Loucy (cell line): Measurements from ENCODE around the gene IQCK.

Experiments
- H2AFZ ChIP-seq: fragments of 200-600 bp; sonication (generic); 2 replicates; pipeline ENCODE4 v1.6.0; 2016; ENCODE audit warnings: antibody characterized with exemption, mild to moderate bottlenecking, low read length, moderate library complexity
- H3F3A ChIP-seq: fragments of 200-600 bp; 2 replicates; pipeline ENCODE4 v1.6.0; 2016; ENCODE audit warnings: antibody characterized with exemption, low read depth, mild to moderate bottlenecking
- H3K27me3 ChIP-seq: fragments of 200-600 bp; sonication (generic); 2 replicates; pipeline ENCODE4 v1.6.1; 2014; ENCODE audit warnings: low read length, mild to moderate bottlenecking; ENCODE audit not compliant: insufficient read depth, poor library complexity, severe bottlenecking
- H3K36me3 ChIP-seq: fragments of 200-600 bp; sonication (generic); 2 replicates; pipeline ENCODE4 v1.6.1; 2016; ENCODE audit warnings: low read length; ENCODE audit not compliant: insufficient read depth
- H3K4me1 ChIP-seq: fragments of 200-600 bp; sonication (generic); 2 replicates; pipeline ENCODE4 v1.5.1; 2014; ENCODE audit warnings: low read length, mild to moderate bottlenecking; ENCODE audit not compliant: insufficient read depth, poor library complexity, severe bottlenecking
- H3K4me2 ChIP-seq: fragments of 200-600 bp; sonication (generic); 2 replicates; pipeline ENCODE4 v1.6.0; 2014; ENCODE audit warnings: antibody characterized with exemption, low read length, low read depth, mild to moderate bottlenecking; ENCODE audit not compliant: poor library complexity, severe bottlenecking
- H3K4me3 ChIP-seq: fragments of 200-600 bp; sonication (generic); 2 replicates; pipeline ENCODE4 v1.5.1; 2014; ENCODE audit warnings: low read length, mild to moderate bottlenecking, mixed read lengths; ENCODE audit not compliant: poor library complexity, severe bottlenecking
- H3K79me2 ChIP-seq: fragments of 200-600 bp; sonication (generic); 2 replicates; pipeline ENCODE4 v1.6.1; 2014; ENCODE audit warnings: low read length; ENCODE audit not compliant: insufficient read depth
- H3K9ac ChIP-seq: fragments of 200-600 bp; sonication (generic); 2 replicates; pipeline ENCODE4 v1.6.0; 2014; ENCODE audit warnings: mild to moderate bottlenecking, low read depth, low read length, moderate library complexity; ENCODE audit not compliant: poor library complexity, severe bottlenecking
- H3K9me2 ChIP-seq: fragments of 200-600 bp; sonication (generic); replicated peaks from 2 replicates; pipeline ENCODE4 v1.6.1; 2016; ENCODE audit warnings: low read depth, low read length, mixed read lengths
- H3K9me3 ChIP-seq: fragments of 200-600 bp; sonication (generic); 2 replicates; pipeline ENCODE4 v1.6.1; 2014; ENCODE audit warnings: mild to moderate bottlenecking, antibody characterized with exemption, low read length, low read depth; ENCODE audit not compliant: insufficient read depth
- H4K20me1 ChIP-seq: fragments of 200-600 bp; sonication (generic); 2 replicates; pipeline ENCODE4 v1.6.0; 2014; ENCODE audit warnings: antibody characterized with exemption, low read length, mild to moderate bottlenecking; ENCODE audit not compliant: insufficient read depth, poor library complexity, severe bottlenecking
- CTCF ChIP-seq: fragments of 200-600 bp; sonication (generic); conservative IDR thresholded peaks from 2 replicates; pipeline ENCODE4 v1.5.1; 2014; ENCODE audit warnings: mild to moderate bottlenecking, antibody characterized with exemption, low read length
- EZH2phosphoT487 ChIP-seq: fragments of 200-600 bp; IDR thresholded peaks from 2 replicates; pipeline ENCODE4 v1.6.1; 2018; ENCODE audit warnings: antibody characterized with exemption, mild to moderate bottlenecking, moderate library complexity, borderline replicate concordance

Gene IQCK

GRCh38 chr16:19707569-19708295, 10.3 kb upstream of the IQCK start:
- H3K36me3 ChIP-seq, result peaks cover 41% of the 10 kb centered on the region; the same call in 1 of the 2 replicates
- H3K27me3 ChIP-seq, result no peaks in the 10 kb centered on the region
- TF ChIP-seq EZH2phosphoT487 (no peak), CTCF (no peak)
- no peaks in the 10 kb centered on the region for H3K9me3 ChIP-seq
- no peak overlapping the region for H3K9ac ChIP-seq
- H3K79me2 ChIP-seq, result no peaks in the 10 kb centered on the region; the same call in 1 of the 2 replicates
- no peak overlapping the region for H3K4me2 ChIP-seq
- no peaks in the 10 kb centered on the region for H3K4me1 ChIP-seq
- no peaks in the 10 kb centered on the region for H3K9me2 ChIP-seq
- no peak overlapping the region for H3K4me3 ChIP-seq
- no peaks in the 10 kb centered on the region for H3F3A ChIP-seq
- no peak overlapping the region for H2AFZ ChIP-seq
- no peaks in the 10 kb centered on the region for H4K20me1 ChIP-seq

- Histone ChIP-seq H3K4me1 (no peaks in the 10 kb centered on the region), H3F3A (no peaks in the 10 kb centered on the region), H3K4me3 (no peak overlapping the region), H3K9me3 (no peaks in the 10 kb centered on the region), H3K36me3 (peaks cover 38% of the 10 kb centered on the region; the same call in 1 of the 2 replicates), H3K79me2 (no peaks in the 10 kb centered on the region; the same call in 1 of the 2 replicates), H3K9ac (no peak overlapping the region), H3K9me2 (no peaks in the 10 kb centered on the region), H4K20me1 (no peaks in the 10 kb centered on the region), H3K4me2 (no peak overlapping the region), H2AFZ (no peak overlapping the region), H3K27me3 (no peaks in the 10 kb centered on the region)
- TF ChIP-seq CTCF, result no peak
- no peak for TF ChIP-seq EZH2phosphoT487
Observed at GRCh38 chr16:19708296-19709205, 9.5 kb upstream of the IQCK start.

GRCh38 chr16:19709381-19710136, 8.5 kb upstream of the IQCK start:
- no peaks in the 10 kb centered on the region for H3K9me2 ChIP-seq
- no peaks in the 10 kb centered on the region for H3K9me3 ChIP-seq
- H3K79me2 ChIP-seq, result no peaks in the 10 kb centered on the region; the same call in 1 of the 2 replicates
- no peak overlapping the region for H3K4me3 ChIP-seq
- H2AFZ ChIP-seq, result no peak overlapping the region
- no peaks in the 10 kb centered on the region for H3F3A ChIP-seq
- H3K9ac ChIP-seq, result no peak overlapping the region
- peaks cover 29% of the 10 kb centered on the region; the same call in 1 of the 2 replicates for H3K36me3 ChIP-seq
- H3K4me1 ChIP-seq, result no peaks in the 10 kb centered on the region
- TF ChIP-seq EZH2phosphoT487 (no peak), CTCF (no peak)
- no peaks in the 10 kb centered on the region for H4K20me1 ChIP-seq
- H3K4me2 ChIP-seq, result no peak overlapping the region
- no peaks in the 10 kb centered on the region for H3K27me3 ChIP-seq
